HG03159 (cell line): ENCODE data around the gene HP1BP3.

Experiments
- ATAC-seq: cut with Tn5 transposase; IDR thresholded peaks from one replicate; pipeline ENCODE4 v1.9.1; 2021; ENCODE audit warnings: mild to moderate bottlenecking, moderate library complexity; ENCODE audit not compliant: unreplicated experiment

Gene HP1BP3

GRCh38 chr1:20771780-20772179 is 15.3 kb downstream of the HP1BP3 start:
- no peak for ATAC-seq

- no peak for ATAC-seq
These were observed 16.6 kb downstream of the HP1BP3 start for GRCh38 chr1:20770314-20771087.

GRCh38 chr1:20767271-20767670 is 19.8 kb downstream of the HP1BP3 start:
- no peak for ATAC-seq

GRCh38 chr1:20763417-20763816 is 23.7 kb downstream of the HP1BP3 start:
- ATAC-seq, result no peak

GRCh38 chr1:20760322-20760721 is 26.8 kb downstream of the HP1BP3 start:
- ATAC-seq, result no peak

- no peak for ATAC-seq
These were observed 33.5 kb downstream of the HP1BP3 start for GRCh38 chr1:20753589-20753988.

- ATAC-seq, result no peak
These were observed 35.6 kb downstream of the HP1BP3 start for GRCh38 chr1:20751462-20751990.

- no peak for ATAC-seq
These were observed 44.4 kb downstream of the HP1BP3 start for GRCh38 chr1:20742671-20743070.

- no peak for ATAC-seq
These were observed 46.3 kb downstream of the HP1BP3 start for GRCh38 chr1:20740781-20741180.

GRCh38 chr1:20739225-20739624 is 47.9 kb downstream of the HP1BP3 start:
- no peak for ATAC-seq

- no peak for ATAC-seq
These were observed 51.5 kb downstream of the HP1BP3 start for GRCh38 chr1:20735581-20736111.

GRCh38 chr1:20733360-20733975 is 53.6 kb downstream of the HP1BP3 start:
- no peak for ATAC-seq

- peak; percentile 70 for ATAC-seq
These were observed 54.3 kb downstream of the HP1BP3 start, which contains the start of gene SH2D5 for GRCh38 chr1:20732588-20733359. Gene SH2D5, minus strand, starts transcription at chr1:20732703. Its CDS starts 4,659 bp downstream, at chr1:20728044.

GRCh38 chr1:20732071-20732587 is 55.0 kb downstream of the HP1BP3 start:
- peak; percentile 36 for ATAC-seq

GRCh38 chr1:20731057-20731991 is 55.8 kb downstream of the HP1BP3 start:
- peak; percentile 14 for ATAC-seq

- ATAC-seq, result no peak
These were observed 56.4 kb downstream of the HP1BP3 start for GRCh38 chr1:20730690-20731056.

GRCh38 chr1:20729990-20730689 is 57.0 kb downstream of the HP1BP3 start:
- ATAC-seq, result no peak

- no peak for ATAC-seq
These were observed 57.8 kb downstream of the HP1BP3 start for GRCh38 chr1:20729155-20729931.
